ENCODE measurements around the gene SWT1. TPM values are rescaled to one million over a fixed set of nuclear protein-coding genes. Genes with fewer than 3 reads are reported as not detected.

SWT1 gene
- total RNA-seq, 1 donor: 6.9 TPM

DNA sequence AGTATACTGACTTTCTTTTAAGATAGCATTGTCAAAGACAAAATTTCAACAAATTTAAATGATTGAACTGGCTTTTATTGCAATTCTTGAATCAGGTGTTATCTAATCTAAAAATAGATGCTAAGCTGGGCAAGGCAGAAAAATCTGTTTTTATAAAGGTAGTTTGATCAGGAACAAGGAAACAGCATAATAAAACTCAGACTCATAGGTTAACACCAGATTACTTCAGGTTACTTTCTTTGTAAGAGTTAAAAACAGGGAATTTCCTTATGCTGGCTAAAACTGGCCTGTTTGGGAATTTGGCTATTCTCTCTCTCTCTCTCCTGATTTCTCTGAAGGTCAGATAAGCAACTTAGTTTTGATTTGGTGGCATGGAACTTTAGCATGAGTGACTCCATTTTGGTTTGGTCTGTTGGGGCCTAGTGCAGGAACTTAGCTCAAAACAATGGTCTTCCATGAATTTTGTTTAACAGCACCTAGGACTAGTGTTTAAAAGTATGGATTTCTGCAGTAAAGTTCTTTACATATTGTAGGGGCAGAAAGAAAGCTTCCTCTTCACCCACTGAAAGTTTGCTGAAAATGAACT lies 184.3 kb downstream of the SWT1 start:
- H3K9me3 ChIP-seq (ENCODE audit: low read depth, low read length): no peaks in the 10 kb centered on the region
- H3K27me3 ChIP-seq (ENCODE audit: insufficient read depth, low read length): no peaks in the 10 kb centered on the region
- no peaks in the 10 kb centered on the region for H3K36me3 ChIP-seq (ENCODE audit: insufficient read depth, low read length)
- DNase-seq (ENCODE audit: insufficient read length, low spot score, missing footprints): no peak
- no peak overlapping the region for H3K4me3 ChIP-seq (ENCODE audit: insufficient read depth, low read length)
- no peaks in the 10 kb centered on the region for H4K20me1 ChIP-seq (ENCODE audit: insufficient read depth, low read length)
- no peak overlapping the region for H3K27ac ChIP-seq (ENCODE audit: low read depth, low read length)
- peaks cover 3% of the 10 kb centered on the region for H3K4me1 ChIP-seq (ENCODE audit: insufficient read depth, low read length)
- no peak overlapping the region for H3K4me2 ChIP-seq (ENCODE audit: insufficient read depth, low read length)
- TF ChIP-seq, protein P1, sequence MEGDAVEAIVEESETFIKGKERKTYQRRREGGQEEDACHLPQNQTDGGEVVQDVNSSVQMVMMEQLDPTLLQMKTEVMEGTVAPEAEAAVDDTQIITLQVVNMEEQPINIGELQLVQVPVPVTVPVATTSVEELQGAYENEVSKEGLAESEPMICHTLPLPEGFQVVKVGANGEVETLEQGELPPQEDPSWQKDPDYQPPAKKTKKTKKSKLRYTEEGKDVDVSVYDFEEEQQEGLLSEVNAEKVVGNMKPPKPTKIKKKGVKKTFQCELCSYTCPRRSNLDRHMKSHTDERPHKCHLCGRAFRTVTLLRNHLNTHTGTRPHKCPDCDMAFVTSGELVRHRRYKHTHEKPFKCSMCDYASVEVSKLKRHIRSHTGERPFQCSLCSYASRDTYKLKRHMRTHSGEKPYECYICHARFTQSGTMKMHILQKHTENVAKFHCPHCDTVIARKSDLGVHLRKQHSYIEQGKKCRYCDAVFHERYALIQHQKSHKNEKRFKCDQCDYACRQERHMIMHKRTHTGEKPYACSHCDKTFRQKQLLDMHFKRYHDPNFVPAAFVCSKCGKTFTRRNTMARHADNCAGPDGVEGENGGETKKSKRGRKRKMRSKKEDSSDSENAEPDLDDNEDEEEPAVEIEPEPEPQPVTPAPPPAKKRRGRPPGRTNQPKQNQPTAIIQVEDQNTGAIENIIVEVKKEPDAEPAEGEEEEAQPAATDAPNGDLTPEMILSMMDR (IDR thresholded peaks at IDR 0.05; ENCODE audit: extremely low read depth, low read depth, low read length): no peak
- no peaks in the 10 kb centered on the region for H3K79me2 ChIP-seq (ENCODE audit: insufficient read depth, low read length)
- H2AFZ ChIP-seq (ENCODE audit: low read length): no peak overlapping the region

Small RNA genes within 50 kb of the gene (small RNA-seq; reads per million reads assigned to genes)
- gene RF00019: not detected

Other genes starting within 250 kb of the SWT1 start
- 53.6 and 66.2 TPM in 2 replicates for gene NIBAN1, start 182.7 kb upstream of the SWT1 start, total RNA-seq
- 20.3 and 23.0 TPM in 2 replicates for gene RNF2, start 111.6 kb upstream of the SWT1 start, total RNA-seq
- 12.3 and 16.5 TPM in 2 replicates for gene TRMT1L, start 214 bp upstream of the SWT1 start, total RNA-seq
- gene IVNS1ABP, start 160.1 kb downstream of the SWT1 start, total RNA-seq: 91.6 and 94.8 TPM in 2 replicates